GM12878 (cell line): ENCODE measurements around the gene SLC5A10.

ENCODE experiments used
- EP300 ChIP-seq, 2 experiments: fragments of 150-350 bp in 1 of 2; IDR thresholded peaks; 2 replicates each; pipeline ENCODE4 v1.6.1; 2011 to 2012; ENCODE audit warnings: low read depth in 2 of 2, low read length in 2 of 2, borderline replicate concordance in 1 of 2, improper control_type of control experiment in 1 of 2, inconsistent platforms in 1 of 2; ENCODE audit not compliant: control insufficient read depth in 1 of 2
- EZH2 ChIP-seq: IDR thresholded peaks from 2 replicates; pipeline ENCODE4 v1.6.1; 2012; ENCODE audit warnings: low read depth, mild to moderate bottlenecking, control low read depth, inconsistent platforms, low read length, borderline replicate concordance; ENCODE audit not compliant: control insufficient read depth
- MXI1 ChIP-seq: fragments of 150-350 bp; IDR thresholded peaks from 2 replicates; pipeline ENCODE4 v1.6.1; 2011; ENCODE audit warnings: low read depth, mild to moderate bottlenecking, inconsistent platforms, low read length, improper control_type of control experiment
- RAD21 ChIP-seq: IDR thresholded peaks from 2 replicates; pipeline ENCODE4 v1.6.1; 2011; ENCODE audit warnings: mild to moderate bottlenecking, low read depth, low read length, moderate library complexity; ENCODE audit not compliant: insufficient read depth
- RCOR1 ChIP-seq: conservative IDR thresholded peaks from 2 replicates; pipeline ENCODE4 v1.6.1; 2012; ENCODE audit warnings: low read depth, low read length, improper control_type of control experiment
- SMC3 ChIP-seq: IDR thresholded peaks from 2 replicates; pipeline ENCODE4 v1.6.1; 2011; ENCODE audit warnings: low read length, improper control_type of control experiment, borderline replicate concordance
- TF ChIP-seq, protein P1 (sequence below): IDR thresholded peaks from 2 replicates; pipeline ENCODE4 v1.6.1; 2012; ENCODE audit warnings: low read depth, low read length, improper control_type of control experiment
- TF ChIP-seq, protein P2 (sequence below), 3 experiments: IDR thresholded peaks in 2 of 3; conservative IDR thresholded peaks in 1 of 3; 2 replicates each; pipeline ENCODE4 v1.5.1; 2011; ENCODE audit warnings: low read depth in 3 of 3, low read length in 3 of 3, mild to moderate bottlenecking in 3 of 3, control low read depth in 2 of 3, moderate library complexity in 2 of 3, inconsistent platforms in 1 of 3, mixed read lengths in 1 of 3; ENCODE audit not compliant: control insufficient read depth in 2 of 3, insufficient read depth in 1 of 3; ENCODE audit errors: extremely low read depth in 1 of 3

DNA sequence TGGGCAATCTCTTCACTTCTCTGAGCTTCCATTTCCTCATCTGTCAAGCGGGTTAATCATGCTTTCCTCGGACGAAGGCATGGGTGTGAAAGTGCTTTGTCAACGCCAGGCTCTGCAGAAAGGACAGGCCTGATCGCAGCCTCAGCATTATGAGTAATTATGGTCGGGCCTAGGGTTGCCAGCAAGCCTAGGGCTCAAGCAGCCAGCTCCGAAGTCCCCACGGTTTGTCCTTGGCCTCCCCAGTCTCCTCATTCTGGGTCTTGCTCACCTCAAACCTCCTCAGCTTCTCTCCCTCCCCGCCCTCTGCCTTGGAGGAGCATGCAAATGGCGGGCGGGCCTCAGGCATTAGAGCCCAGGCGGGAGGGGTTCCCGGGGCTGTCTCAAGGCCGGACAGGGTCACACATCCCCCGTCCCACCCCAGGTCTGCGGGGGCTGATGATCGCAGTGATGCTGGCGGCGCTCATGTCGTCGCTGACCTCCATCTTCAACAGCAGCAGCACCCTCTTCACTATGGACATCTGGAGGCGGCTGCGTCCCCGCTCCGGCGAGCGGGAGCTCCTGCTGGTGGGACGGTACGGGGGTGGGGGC, 62.8 kb downstream of the SLC5A10 start:
- TF ChIP-seq MXI1 (no peak), EZH2 (no peak), SMC3 (no peak), RCOR1 (no peak), EP300 (IDR thresholded peaks at IDR 0.05; ENCODE audit: borderline replicate concordance in 1 of 2, control insufficient read depth in 1 of 2, low read depth in 2 of 2, low read length in 2 of 2) (no peak), RAD21 (no peak)
- TF ChIP-seq, protein P1, sequence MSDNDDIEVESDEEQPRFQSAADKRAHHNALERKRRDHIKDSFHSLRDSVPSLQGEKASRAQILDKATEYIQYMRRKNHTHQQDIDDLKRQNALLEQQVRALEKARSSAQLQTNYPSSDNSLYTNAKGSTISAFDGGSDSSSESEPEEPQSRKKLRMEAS, result no peak
- TF ChIP-seq, protein P2, sequence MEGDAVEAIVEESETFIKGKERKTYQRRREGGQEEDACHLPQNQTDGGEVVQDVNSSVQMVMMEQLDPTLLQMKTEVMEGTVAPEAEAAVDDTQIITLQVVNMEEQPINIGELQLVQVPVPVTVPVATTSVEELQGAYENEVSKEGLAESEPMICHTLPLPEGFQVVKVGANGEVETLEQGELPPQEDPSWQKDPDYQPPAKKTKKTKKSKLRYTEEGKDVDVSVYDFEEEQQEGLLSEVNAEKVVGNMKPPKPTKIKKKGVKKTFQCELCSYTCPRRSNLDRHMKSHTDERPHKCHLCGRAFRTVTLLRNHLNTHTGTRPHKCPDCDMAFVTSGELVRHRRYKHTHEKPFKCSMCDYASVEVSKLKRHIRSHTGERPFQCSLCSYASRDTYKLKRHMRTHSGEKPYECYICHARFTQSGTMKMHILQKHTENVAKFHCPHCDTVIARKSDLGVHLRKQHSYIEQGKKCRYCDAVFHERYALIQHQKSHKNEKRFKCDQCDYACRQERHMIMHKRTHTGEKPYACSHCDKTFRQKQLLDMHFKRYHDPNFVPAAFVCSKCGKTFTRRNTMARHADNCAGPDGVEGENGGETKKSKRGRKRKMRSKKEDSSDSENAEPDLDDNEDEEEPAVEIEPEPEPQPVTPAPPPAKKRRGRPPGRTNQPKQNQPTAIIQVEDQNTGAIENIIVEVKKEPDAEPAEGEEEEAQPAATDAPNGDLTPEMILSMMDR (IDR thresholded peaks at IDR 0.05 in 2 of 3, conservative IDR thresholded peaks at IDR 0.05 in 1 of 3; ENCODE audit: control insufficient read depth in 2 of 3, extremely low read depth in 1 of 3, insufficient read depth in 1 of 3, low read depth in 3 of 3, low read length in 3 of 3), result no peak
